Hepatocyte (in vitro differentiated cells): Measurements from ENCODE around the gene RABGAP1L. TPM values are rescaled to one million over a fixed set of nuclear protein-coding genes. Genes with fewer than 3 reads are reported as not detected.
"Not testable (repeated sequence)": the region's sequence is repeated elsewhere in the genome, so short reads cannot be mapped to it uniquely, and the experiment has no call there.

ENCODE experiments used
- DNase-seq: peaks from one replicate; pipeline ENCODE4 v3.0.0-alpha.2; 2016; ENCODE audit warnings: low spot score
- H2AFZ ChIP-seq: fragments of 200-600 bp; sonication (generic); 2 replicates; pipeline ENCODE4 v1.6.0; 2016; ENCODE audit warnings: antibody characterized with exemption, mild to moderate bottlenecking
- H3K27ac ChIP-seq: fragments of 200-600 bp; sonication (generic); 2 replicates; pipeline ENCODE4 v1.5.1; 2016; ENCODE audit warnings: mild to moderate bottlenecking
- H3K27me3 ChIP-seq: fragments of 200-600 bp; sonication (generic); 2 replicates; pipeline ENCODE4 v1.6.1; 2016
- H3K36me3 ChIP-seq: fragments of 200-600 bp; sonication (generic); replicated peaks from 2 replicates; pipeline ENCODE4 v1.5.1; 2016; ENCODE audit warnings: low read depth; ENCODE audit not compliant: insufficient read depth
- H3K4me1 ChIP-seq: fragments of 200-600 bp; sonication (generic); 2 replicates; pipeline ENCODE4 v1.5.1; 2016; ENCODE audit warnings: mild to moderate bottlenecking, moderate library complexity; ENCODE audit not compliant: insufficient read depth
- H3K4me2 ChIP-seq: fragments of 200-600 bp; sonication (generic); 2 replicates; pipeline ENCODE4 v1.6.0; 2016
- H3K4me3 ChIP-seq: fragments of 200-600 bp; sonication (generic); 2 replicates; pipeline ENCODE4 v1.5.1; 2016; ENCODE audit warnings: mild to moderate bottlenecking
- H3K79me2 ChIP-seq: fragments of 200-600 bp; sonication (generic); 2 replicates; pipeline ENCODE4 v1.6.0; 2017; ENCODE audit warnings: mild to moderate bottlenecking
- H3K9me2 ChIP-seq: fragments of 200-600 bp; sonication (generic); replicated peaks from 2 replicates; pipeline ENCODE4 v1.6.0; 2017; ENCODE audit warnings: mild to moderate bottlenecking; ENCODE audit not compliant: insufficient read depth
- H3K9me3 ChIP-seq: fragments of 200-600 bp; sonication (generic); 2 replicates; pipeline ENCODE4 v1.5.1; 2016; ENCODE audit warnings: low read depth, mild to moderate bottlenecking
- H4K20me1 ChIP-seq: fragments of 200-600 bp; sonication (generic); 2 replicates; pipeline ENCODE4 v1.6.0; 2016; ENCODE audit warnings: mild to moderate bottlenecking; ENCODE audit not compliant: insufficient read depth, poor library complexity, severe bottlenecking
- EZH2 ChIP-seq: fragments of 200-600 bp; sonication (generic); IDR thresholded peaks from 2 replicates; pipeline ENCODE4 v1.6.1; 2016; ENCODE audit warnings: antibody characterized with exemption, mild to moderate bottlenecking, borderline replicate concordance
- EZH2phosphoT487 ChIP-seq: fragments of 200-600 bp; sonication (generic); IDR thresholded peaks from one replicate; pipeline ENCODE4 v1.6.1; 2018; ENCODE audit warnings: antibody characterized with exemption, mild to moderate bottlenecking, low read depth, moderate library complexity; ENCODE audit not compliant: unreplicated experiment, severe bottlenecking
- WGBS: methylation state at CpG from one replicate; pipeline ENCODE4 v1.1.6; 2016; ENCODE audit warnings: low lambda C conversion rate; ENCODE audit errors: missing lambda C conversion rate; 5-methylcytosine and 5-hydroxymethylcytosine counted together
- polyA plus RNA-seq: library from polyadenylated mRNA; unstranded; fragments of >200 nt; fragmentation: Nextera tagmentation; extraction: Ambion mirVana; gene quantifications from 2 replicates; pipeline ENCODE4 v1.2.1, GENCODE V29; 2016
- total RNA-seq: library from RNA; depleted of rRNA; stranded (reverse); fragments of >200 nt; gene quantifications from 2 replicates; pipeline ENCODE4 v1.2.3, GENCODE V29; 2014
- TF ChIP-seq, protein P1 (sequence below): fragments of 200-600 bp; sonication (generic); IDR thresholded peaks from 2 replicates; pipeline ENCODE4 v1.5.1; 2016; ENCODE audit warnings: antibody characterized with exemption, mild to moderate bottlenecking; ENCODE audit not compliant: poor library complexity

Gene RABGAP1L
- total and polyA plus RNA-seq, 2 experiments from 2014 or later, result 15.0 to 41.8 TPM

DNA sequence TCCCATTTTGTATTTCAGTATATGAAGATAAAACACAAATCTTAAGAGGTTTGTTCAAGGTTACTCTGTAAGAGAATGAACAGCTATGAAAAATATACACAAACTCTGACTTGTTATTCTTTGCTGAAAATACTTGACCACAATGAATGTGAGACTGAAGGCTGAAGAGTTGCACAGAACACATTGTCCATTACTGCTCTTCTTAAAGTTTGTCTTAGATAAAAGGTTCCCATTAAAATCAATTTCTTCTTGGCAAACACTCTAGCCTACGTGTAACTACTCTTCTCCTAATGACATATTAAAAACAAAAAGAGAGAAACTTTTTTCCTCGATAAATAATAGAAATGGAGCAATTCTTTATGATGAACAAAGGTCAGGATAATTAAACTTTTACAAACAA is 45.2 kb upstream of the RABGAP1L start:
- no peak for DNase-seq
- H3K9me3 ChIP-seq, result no peaks in the 10 kb centered on the region
- no peaks in the 10 kb centered on the region for H3K79me2 ChIP-seq
- H3K4me3 ChIP-seq, result no peak overlapping the region
- TF ChIP-seq EZH2 (no peak), EZH2phosphoT487 (no peak)
- TF ChIP-seq, protein P1, sequence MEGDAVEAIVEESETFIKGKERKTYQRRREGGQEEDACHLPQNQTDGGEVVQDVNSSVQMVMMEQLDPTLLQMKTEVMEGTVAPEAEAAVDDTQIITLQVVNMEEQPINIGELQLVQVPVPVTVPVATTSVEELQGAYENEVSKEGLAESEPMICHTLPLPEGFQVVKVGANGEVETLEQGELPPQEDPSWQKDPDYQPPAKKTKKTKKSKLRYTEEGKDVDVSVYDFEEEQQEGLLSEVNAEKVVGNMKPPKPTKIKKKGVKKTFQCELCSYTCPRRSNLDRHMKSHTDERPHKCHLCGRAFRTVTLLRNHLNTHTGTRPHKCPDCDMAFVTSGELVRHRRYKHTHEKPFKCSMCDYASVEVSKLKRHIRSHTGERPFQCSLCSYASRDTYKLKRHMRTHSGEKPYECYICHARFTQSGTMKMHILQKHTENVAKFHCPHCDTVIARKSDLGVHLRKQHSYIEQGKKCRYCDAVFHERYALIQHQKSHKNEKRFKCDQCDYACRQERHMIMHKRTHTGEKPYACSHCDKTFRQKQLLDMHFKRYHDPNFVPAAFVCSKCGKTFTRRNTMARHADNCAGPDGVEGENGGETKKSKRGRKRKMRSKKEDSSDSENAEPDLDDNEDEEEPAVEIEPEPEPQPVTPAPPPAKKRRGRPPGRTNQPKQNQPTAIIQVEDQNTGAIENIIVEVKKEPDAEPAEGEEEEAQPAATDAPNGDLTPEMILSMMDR, result no peak
- 71% methylated on average over 2 of the region's 2 CpGs for WGBS
- H3K4me1 ChIP-seq, result no peaks in the 10 kb centered on the region
- H3K4me2 ChIP-seq, result no peak overlapping the region
- no peaks in the 10 kb centered on the region for H3K36me3 ChIP-seq
- H3K9me2 ChIP-seq, result no peaks in the 10 kb centered on the region
- H3K27me3 ChIP-seq, result no peaks in the 10 kb centered on the region
- no peaks in the 10 kb centered on the region for H4K20me1 ChIP-seq
- no peak overlapping the region for H2AFZ ChIP-seq
- no peak overlapping the region for H3K27ac ChIP-seq

DNA sequence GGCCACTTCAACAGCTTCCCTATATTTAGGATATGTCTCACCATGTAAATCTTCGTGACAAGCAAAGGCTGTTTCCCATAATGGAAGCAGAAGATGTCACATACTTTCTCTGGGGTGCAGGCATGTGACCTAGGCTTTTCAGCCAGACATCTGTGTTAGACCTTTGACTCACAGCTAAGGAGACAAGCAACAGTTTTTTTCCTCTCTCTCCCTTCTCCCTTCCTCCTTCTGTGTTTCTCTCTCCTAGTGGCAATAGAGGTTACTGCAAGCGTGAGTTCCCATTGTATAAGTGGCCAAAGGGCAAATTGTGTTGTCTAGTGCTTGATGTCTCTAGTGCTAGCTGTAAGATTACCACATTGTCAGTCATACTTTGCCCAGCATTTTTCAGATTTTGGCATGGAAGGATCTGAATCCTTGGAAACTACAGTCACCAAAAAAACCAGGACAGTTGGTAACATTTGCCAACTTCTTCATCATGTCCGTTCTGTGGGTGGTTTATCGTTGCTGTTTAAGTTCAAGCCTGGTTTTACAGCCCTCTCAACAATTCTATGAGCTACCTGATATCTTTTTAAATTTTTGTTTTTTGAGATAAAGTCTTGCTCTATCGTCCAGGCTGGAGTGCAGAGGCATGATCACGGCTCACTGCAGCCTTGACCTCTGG is 44.4 kb upstream of the RABGAP1L start:
- no peak overlapping the region for H3K4me3 ChIP-seq
- no peaks in the 10 kb centered on the region for H3K36me3 ChIP-seq
- H3K4me1 ChIP-seq, result no peaks in the 10 kb centered on the region
- TF ChIP-seq, protein P1, result peak; percentile 48
- no peak for TF ChIP-seq EZH2
- peak; percentile 74 for DNase-seq
- no peaks in the 10 kb centered on the region for H3K9me3 ChIP-seq
- H3K79me2 ChIP-seq, result no peaks in the 10 kb centered on the region
- no peak overlapping the region for H3K4me2 ChIP-seq
- H3K9me2 ChIP-seq, result no peaks in the 10 kb centered on the region
- H3K27ac ChIP-seq, result no peak overlapping the region
- 62% methylated on average over 6 of the region's 6 CpGs for WGBS
- no peaks in the 10 kb centered on the region for H4K20me1 ChIP-seq
- no peak overlapping the region for H2AFZ ChIP-seq
- no peaks in the 10 kb centered on the region for H3K27me3 ChIP-seq

- H3K4me3 ChIP-seq, result no peak overlapping the region
- H3K36me3 ChIP-seq, result no peaks in the 10 kb centered on the region
- H3K79me2 ChIP-seq, result no peaks in the 10 kb centered on the region
- no peaks in the 10 kb centered on the region for H4K20me1 ChIP-seq
- H3K27ac ChIP-seq, result no peak overlapping the region
- WGBS, result 92% methylated on average over 1 of the region's 1 CpG
- no peaks in the 10 kb centered on the region for H3K27me3 ChIP-seq
- no peaks in the 10 kb centered on the region for H3K9me3 ChIP-seq
- no peaks in the 10 kb centered on the region for H3K9me2 ChIP-seq
- H3K4me2 ChIP-seq, result no peak overlapping the region
- H2AFZ ChIP-seq, result no peak overlapping the region
- H3K4me1 ChIP-seq, result no peaks in the 10 kb centered on the region
- TF ChIP-seq EZH2phosphoT487, result no peak
- TF ChIP-seq, protein P1, result no peak
- DNase-seq, result no peak
These were observed 43.3 kb upstream of the RABGAP1L start for GRCh38 chr1:174116042-174116441.

- H3K36me3 ChIP-seq, result no peaks in the 10 kb centered on the region
- H3K4me3 ChIP-seq, result no peak overlapping the region
- no peak overlapping the region for H3K4me2 ChIP-seq
- H3K4me1 ChIP-seq, result no peaks in the 10 kb centered on the region
- TF ChIP-seq, protein P1, result no peak
- TF ChIP-seq EZH2 (no peak), EZH2phosphoT487 (no peak)
- H4K20me1 ChIP-seq, result no peaks in the 10 kb centered on the region
- H3K9me3 ChIP-seq, result no peaks in the 10 kb centered on the region
- no peaks in the 10 kb centered on the region for H3K27me3 ChIP-seq
- no peaks in the 10 kb centered on the region for H3K79me2 ChIP-seq
- H3K27ac ChIP-seq, result no peak overlapping the region
- no peak for DNase-seq
- H2AFZ ChIP-seq, result no peak overlapping the region
- no peaks in the 10 kb centered on the region for H3K9me2 ChIP-seq
These were observed 40.6 kb upstream of the RABGAP1L start for GRCh38 chr1:174118751-174119150.

DNA sequence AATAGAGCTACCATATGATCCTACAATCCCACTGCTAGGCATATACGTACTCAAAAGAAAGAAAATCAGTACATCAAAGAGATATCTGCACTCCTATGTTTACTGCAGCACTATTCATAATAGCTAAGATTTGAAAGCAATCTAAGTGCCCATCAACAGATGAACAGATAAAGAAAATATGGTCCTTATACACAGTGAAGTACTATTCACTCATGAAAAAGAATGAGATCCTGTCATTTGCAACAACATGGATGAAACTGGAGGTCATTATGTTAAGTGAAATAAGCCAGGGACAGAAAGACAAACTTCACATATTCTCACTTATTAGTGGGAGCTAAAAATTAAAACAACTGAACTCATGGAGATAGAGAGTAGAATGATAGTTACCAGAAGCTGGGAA is 37.0 kb upstream of the RABGAP1L start:
- H3K4me1 ChIP-seq, H3K27ac ChIP-seq, H4K20me1 ChIP-seq, DNase-seq, H3K79me2 ChIP-seq, H3K9me3 ChIP-seq, H3K36me3 ChIP-seq, H3K4me3 ChIP-seq, H3K4me2 ChIP-seq, H3K27me3 ChIP-seq, H3K9me2 ChIP-seq, H2AFZ ChIP-seq: not testable (repeated sequence)
- 95% methylated on average over 1 of the region's 1 CpG for WGBS
